Keratinocyte (primary cell): Measurements from ENCODE around the gene TNS4. TPM values are rescaled to one million over a fixed set of nuclear protein-coding genes. Genes with fewer than 3 reads are reported as not detected.

Source experiments
- DNase-seq: peaks from one replicate; pipeline ENCODE4 v3.0.0-alpha.2; 2011; ENCODE audit warnings: low read depth, missing footprints, low spot score
- FAIRE-seq: peaks from 2 replicates; lab custom pipeline; 2011; peaks lifted over from hg19 to GRCh38; lab: Jason Lieb, UNC
- H2AFZ ChIP-seq: 2 replicates; pipeline ENCODE4 v1.6.0; 2012; ENCODE audit warnings: low read length, control low read depth, inconsistent platforms; ENCODE audit not compliant: control insufficient read depth
- H3K27ac ChIP-seq: 2 replicates; pipeline ENCODE4 v1.5.1; 2011; ENCODE audit warnings: low read length; ENCODE audit not compliant: control insufficient read depth, insufficient read depth
- H3K27me3 ChIP-seq: 3 replicates; pipeline ENCODE4 v1.6.0; 2011; ENCODE audit warnings: low read length; ENCODE audit not compliant: control insufficient read depth, insufficient read depth; ENCODE audit errors: extremely low read depth
- H3K36me3 ChIP-seq, 2 experiments: 2 replicates in 1 of 2; 3 replicates in 1 of 2; pipeline ENCODE4 v1.5.1; 2011; ENCODE audit warnings: low read length in 2 of 2, mild to moderate bottlenecking in 1 of 2; ENCODE audit not compliant: control insufficient read depth in 2 of 2, insufficient read depth in 2 of 2; ENCODE audit errors: extremely low read depth in 1 of 2
- H3K4me1 ChIP-seq: 3 replicates; pipeline ENCODE4 v1.5.1; 2011; ENCODE audit warnings: low read length; ENCODE audit not compliant: control insufficient read depth, insufficient read depth; ENCODE audit errors: extremely low read depth
- H3K4me2 ChIP-seq: 3 replicates; pipeline ENCODE4 v1.6.0; 2011; ENCODE audit warnings: low read depth, low read length; ENCODE audit not compliant: control insufficient read depth, insufficient read depth; ENCODE audit errors: extremely low read depth
- H3K4me3 ChIP-seq, 3 experiments: fragments of 200-600 bp in 1 of 3; sonication (generic) in 1 of 3; 2 replicates in 2 of 3; 3 replicates in 1 of 3; pipeline ENCODE4 v1.5.1; 2011 to 2016; ENCODE audit warnings: low read length in 3 of 3, mild to moderate bottlenecking in 3 of 3, control low read depth in 2 of 3, inconsistent platforms in 1 of 3, low read depth in 1 of 3, mixed read lengths in 1 of 3, mixed run types in 1 of 3, moderate library complexity in 1 of 3; ENCODE audit not compliant: control insufficient read depth in 2 of 3, insufficient read depth in 2 of 3; ENCODE audit errors: extremely low read depth in 1 of 3
- H3K79me2 ChIP-seq: 2 replicates; pipeline ENCODE4 v1.6.0; 2012; ENCODE audit warnings: low read length; ENCODE audit not compliant: control insufficient read depth, insufficient read depth
- H3K9ac ChIP-seq: 3 replicates; pipeline ENCODE4 v1.6.0; 2011; ENCODE audit warnings: low read length; ENCODE audit not compliant: control insufficient read depth, insufficient read depth; ENCODE audit errors: extremely low read depth
- H3K9me1 ChIP-seq: 3 replicates; pipeline ENCODE4 v1.6.0; 2011; ENCODE audit warnings: low read length; ENCODE audit not compliant: control insufficient read depth, insufficient read depth; ENCODE audit errors: extremely low read depth
- H3K9me3 ChIP-seq: 2 replicates; pipeline ENCODE4 v1.5.1; 2012; ENCODE audit warnings: low read depth, low read length; ENCODE audit not compliant: control insufficient read depth
- H4K20me1 ChIP-seq: 3 replicates; pipeline ENCODE4 v1.6.0; 2011; ENCODE audit warnings: low read length; ENCODE audit not compliant: control insufficient read depth, insufficient read depth; ENCODE audit errors: extremely low read depth
- EZH2 ChIP-seq: IDR thresholded peaks from one replicate; pipeline ENCODE4 v1.6.1; 2012; ENCODE audit warnings: inconsistent platforms, mild to moderate bottlenecking, low read length, moderate library complexity
- dilution Hi-C: fragments of 300-500 bp; cut with MboI; formaldehyde crosslinking; loops from one replicate; pipeline ENCODE4 v1.7.0; 2020; ENCODE audit warnings: low sequenced_read_pairs; ENCODE audit not compliant: extremely low pct_ligation_motif_present
- polyA plus RNA-seq, 5 experiments: library from polyadenylated mRNA; depleted of rRNA in 3 of 5; stranded (reverse) in 3 of 5; stranded (forward) in 1 of 5; unstranded in 1 of 5; fragments of >200 nt; gene quantifications; 1 replicate in 1 of 5; 2 replicates in 3 of 5; 3 replicates in 1 of 5; pipeline versions ENCODE4 v1.2.1 to v1.2.3, GENCODE V29; 2011 to 2012; ENCODE audit warnings: missing spikeins in 2 of 5, low read depth in 1 of 5, low replicate concordance in 1 of 5
- TF ChIP-seq, protein P1 (sequence below), 3 experiments: IDR thresholded peaks in 1 of 3; conservative IDR thresholded peaks in 1 of 3; optimal IDR thresholded peaks in 1 of 3; 2 replicates in 2 of 3; 3 replicates in 1 of 3; pipeline versions ENCODE3 to v1.5.1; 2011; ENCODE audit warnings: low read length in 3 of 3, mild to moderate bottlenecking in 3 of 3, moderate library complexity in 2 of 3, control low read depth in 1 of 3, inconsistent platforms in 1 of 3; ENCODE audit not compliant: insufficient read depth in 2 of 3; ENCODE audit errors: extremely low read depth in 1 of 3

TNS4 gene
- polyA plus RNA-seq, 1 donor (not counting 4 experiments of a cell fraction or from before 2014, with no cell fraction given) = 160 TPM

DNA sequence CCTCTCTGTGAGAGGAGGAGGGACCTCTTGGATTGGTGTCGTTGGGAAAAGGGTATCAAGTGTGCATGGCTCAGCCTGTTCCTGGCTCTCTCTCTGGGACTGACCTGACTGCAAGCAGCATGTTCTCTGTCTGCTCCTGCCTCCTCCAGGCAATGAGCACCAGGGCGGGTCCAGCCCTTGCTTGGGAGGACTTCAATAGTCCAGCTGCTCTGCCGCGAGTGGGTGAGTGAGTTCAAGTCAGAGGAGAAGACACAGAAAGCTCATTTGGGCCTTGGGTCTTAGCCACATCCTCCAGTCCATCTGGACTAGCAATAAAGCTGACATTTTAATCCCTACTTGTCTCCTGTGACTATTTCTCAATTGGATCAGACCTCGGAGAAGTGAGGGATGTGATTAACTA is 25.2 kb upstream of the TNS4 start:
- Histone ChIP-seq H4K20me1 (no peaks in the 10 kb centered on the region), H3K9me1 (no peaks in the 10 kb centered on the region), H3K4me1 (peaks cover 49% of the 10 kb centered on the region), H3K27me3 (no peaks in the 10 kb centered on the region), H3K9me3 (no peaks in the 10 kb centered on the region), H3K27ac (no peak overlapping the region), H3K9ac (no peak overlapping the region), H3K4me3 (no peak overlapping the region), H3K36me3 (peaks cover 8 to 17% of the 10 kb centered on the region in 2 experiments), H3K4me2 (no peak overlapping the region), H2AFZ (no peak overlapping the region), H3K79me2 (peaks cover 3% of the 10 kb centered on the region)
- FAIRE-seq (peak; percentile 46), DNase-seq (no peak)
- TF ChIP-seq EZH2 = no peak
- TF ChIP-seq, protein P1, sequence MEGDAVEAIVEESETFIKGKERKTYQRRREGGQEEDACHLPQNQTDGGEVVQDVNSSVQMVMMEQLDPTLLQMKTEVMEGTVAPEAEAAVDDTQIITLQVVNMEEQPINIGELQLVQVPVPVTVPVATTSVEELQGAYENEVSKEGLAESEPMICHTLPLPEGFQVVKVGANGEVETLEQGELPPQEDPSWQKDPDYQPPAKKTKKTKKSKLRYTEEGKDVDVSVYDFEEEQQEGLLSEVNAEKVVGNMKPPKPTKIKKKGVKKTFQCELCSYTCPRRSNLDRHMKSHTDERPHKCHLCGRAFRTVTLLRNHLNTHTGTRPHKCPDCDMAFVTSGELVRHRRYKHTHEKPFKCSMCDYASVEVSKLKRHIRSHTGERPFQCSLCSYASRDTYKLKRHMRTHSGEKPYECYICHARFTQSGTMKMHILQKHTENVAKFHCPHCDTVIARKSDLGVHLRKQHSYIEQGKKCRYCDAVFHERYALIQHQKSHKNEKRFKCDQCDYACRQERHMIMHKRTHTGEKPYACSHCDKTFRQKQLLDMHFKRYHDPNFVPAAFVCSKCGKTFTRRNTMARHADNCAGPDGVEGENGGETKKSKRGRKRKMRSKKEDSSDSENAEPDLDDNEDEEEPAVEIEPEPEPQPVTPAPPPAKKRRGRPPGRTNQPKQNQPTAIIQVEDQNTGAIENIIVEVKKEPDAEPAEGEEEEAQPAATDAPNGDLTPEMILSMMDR (optimal IDR thresholded peaks at IDR 0.05 in 1 of 3, IDR thresholded peaks at IDR 0.05 in 1 of 3, conservative IDR thresholded peaks at IDR 0.05 in 1 of 3; ENCODE audit: extremely low read depth in 1 of 3, insufficient read depth in 2 of 3, low read length in 3 of 3) = peak in 1 of 3 experiments; percentile 32
- dilution Hi-C loops = no loop called here

DNA sequence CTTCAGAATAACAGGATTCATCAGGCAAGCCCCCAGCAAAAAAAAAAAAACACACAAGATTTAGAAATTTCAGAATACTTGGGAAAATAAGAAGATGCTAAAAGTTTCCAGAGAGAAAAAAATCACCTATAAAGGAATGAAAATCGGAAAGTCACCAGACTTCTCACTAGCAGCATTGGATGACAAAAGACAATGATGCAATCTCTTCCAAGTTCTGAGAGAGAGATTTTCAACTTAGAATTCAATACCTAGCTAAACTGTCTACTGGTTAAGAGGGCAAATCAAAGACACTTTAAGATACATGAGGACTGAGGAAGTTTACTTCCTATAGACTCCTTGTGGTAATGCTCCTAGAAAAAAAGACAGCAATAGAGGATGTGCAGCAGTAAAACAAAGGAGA is 23.9 kb upstream of the TNS4 start:
- no peak overlapping the region for H3K9ac ChIP-seq
- no peaks in the 10 kb centered on the region for H4K20me1 ChIP-seq
- H3K9me3 ChIP-seq = no peaks in the 10 kb centered on the region
- no peak for DNase-seq
- H3K79me2 ChIP-seq = peaks cover 12% of the 10 kb centered on the region
- TF ChIP-seq, protein P1 (optimal IDR thresholded peaks at IDR 0.05 in 1 of 3, IDR thresholded peaks at IDR 0.05 in 1 of 3, conservative IDR thresholded peaks at IDR 0.05 in 1 of 3; ENCODE audit: extremely low read depth in 1 of 3, insufficient read depth in 2 of 3, low read length in 3 of 3) = no peak
- no peak for TF ChIP-seq EZH2
- no peak overlapping the region for H3K4me2 ChIP-seq
- no peak overlapping the region for H3K27ac ChIP-seq
- no peak for FAIRE-seq
- no peak overlapping the region for H3K4me3 ChIP-seq
- H3K4me1 ChIP-seq = peaks cover 50% of the 10 kb centered on the region
- peaks cover 9 to 26% of the 10 kb centered on the region in 2 experiments for H3K36me3 ChIP-seq
- no peaks in the 10 kb centered on the region for H3K9me1 ChIP-seq
- dilution Hi-C loops = no loop called here
- no peak overlapping the region for H2AFZ ChIP-seq
- no peaks in the 10 kb centered on the region for H3K27me3 ChIP-seq
